Activated CD8-positive, alpha-beta memory T cell treated with anti-CD3 and anti-CD28 coated beads, Interleukin-2, amount 10 ng/mL, durations not matched to agents 7 days and 5 days (primary cell): Measurements from ENCODE around the gene PLAC8L1. TPM values are rescaled to one million over a fixed set of nuclear protein-coding genes. Genes with fewer than 3 reads are reported as not detected.

Source experiments
- ATAC-seq: fragments of 150-1000 bp; cut with Tn5 transposase; one replicate; pipeline ENCODE4 v1.10.0; 2021; ENCODE audit warnings: moderate library complexity
- CTCF ChIA-PET: fragments of 350-600 bp; sonication (Branson Sonifier 250); formaldehyde crosslinking; loops from one replicate; lab custom pipeline; 2021; ENCODE audit warnings: antibody characterized with exemption; lab: Charles Lee
- DNase-seq: peaks from one replicate; pipeline ENCODE4 v3.0.0-alpha.2; 2020
- H3K27ac Mint-ChIP-seq: one replicate; pipeline ENCODE4 v1.8.0; 2021; ENCODE audit warnings: mild to moderate bottlenecking, mixed read lengths
- H3K27me3 Mint-ChIP-seq: one replicate; pipeline ENCODE4 v1.8.0; 2021; ENCODE audit warnings: mixed read lengths
- H3K36me3 Mint-ChIP-seq: one replicate; pipeline ENCODE4 v1.8.0; 2021; ENCODE audit warnings: mild to moderate bottlenecking, mixed read lengths
- H3K4me1 Mint-ChIP-seq: one replicate; pipeline ENCODE4 v1.8.0; 2021; ENCODE audit warnings: mixed read lengths
- H3K4me3 Mint-ChIP-seq: one replicate; pipeline ENCODE4 v1.8.0; 2021; ENCODE audit warnings: mild to moderate bottlenecking, moderate library complexity, mixed read lengths
- H3K9me3 Mint-ChIP-seq: one replicate; pipeline ENCODE4 v1.8.0; 2022; ENCODE audit warnings: low read depth, mixed read lengths
- total RNA-seq, 2 experiments: library from RNA; stranded (reverse); gene quantifications; one replicate each; pipeline ENCODE4 v1.2.3, GENCODE V29; 2021

PLAC8L1 gene
- total RNA-seq, 2 experiments from 2014 or later: 0.50 to 0.87 TPM

DNA sequence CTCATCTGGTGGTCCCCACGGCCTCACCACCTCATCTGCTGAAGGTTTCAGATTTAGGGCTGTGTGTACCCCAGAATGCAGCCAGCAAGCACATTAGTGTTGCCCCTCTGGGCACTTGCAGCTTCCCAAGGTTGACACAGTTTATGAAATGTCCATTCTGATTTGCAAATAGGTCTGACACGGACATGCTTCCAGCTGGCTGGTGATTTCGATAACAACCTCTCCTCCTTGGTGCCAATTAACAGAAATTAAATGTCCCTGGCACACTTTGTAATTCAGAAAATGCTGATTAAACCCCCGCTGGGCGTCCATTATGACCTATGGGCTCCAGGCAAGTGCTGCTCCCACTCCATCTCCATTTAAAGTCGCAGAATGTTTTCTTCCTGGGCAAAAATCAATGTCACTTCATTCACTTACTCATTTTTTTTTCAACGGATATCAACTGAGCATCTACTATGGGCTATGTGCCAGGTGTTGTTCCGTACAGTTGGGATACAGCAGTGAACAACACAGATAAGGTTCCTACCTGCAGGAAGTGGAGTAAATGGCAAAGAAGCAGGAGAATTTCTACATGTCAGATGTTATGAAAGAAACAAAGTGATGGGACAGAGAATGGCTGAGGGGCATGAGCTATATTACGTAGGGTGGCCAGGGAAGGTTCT, 32.0 kb downstream of the PLAC8L1 start:
- Mint-ChIP-seq H3K36me3 (no peaks in the 10 kb centered on the region), H3K27ac (no peak overlapping the region), H3K4me1 (peaks cover 3% of the 10 kb centered on the region), H3K27me3 (peaks cover 29% of the 10 kb centered on the region), H3K4me3 (no peak overlapping the region), H3K9me3 (no peaks in the 10 kb centered on the region)
- CTCF ChIA-PET: no interaction called here
- DNase-seq (no peak), ATAC-seq (no peak)

GRCh38 chr5:146072595-146072994, 32.8 kb downstream of the PLAC8L1 start:
- CTCF ChIA-PET: interaction anchor here (1.0 to 1.8 kb wide), 2 partner anchors 10 to 20 kb away, joined by 3 read pairs; no protein-coding TSS in a partner anchor
- H3K27ac Mint-ChIP-seq: no peak overlapping the region

DNA sequence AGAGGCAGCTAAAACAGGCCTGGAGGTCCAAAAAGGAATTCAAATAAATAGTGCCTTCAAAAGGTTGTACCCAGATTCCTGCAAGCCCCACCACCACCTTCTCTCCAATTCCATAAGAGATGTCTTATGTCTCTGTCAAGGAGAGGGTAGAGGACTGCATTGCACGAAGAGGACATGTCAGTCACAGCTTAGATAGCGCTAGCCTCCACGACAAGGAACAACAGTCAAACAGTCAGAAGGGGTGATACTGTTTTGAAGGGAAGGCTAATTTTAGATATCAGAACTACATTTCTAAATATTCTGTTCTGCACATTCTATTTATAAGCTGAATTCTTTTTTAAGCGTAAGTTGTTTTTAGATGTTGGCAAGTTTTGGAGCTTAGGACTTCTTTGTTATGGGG, 34.2 kb downstream of the PLAC8L1 start:
- H3K27ac Mint-ChIP-seq: no peak overlapping the region
- no peak for DNase-seq

More at GRCh38 chr5:146072595-146072994, 32.8 kb downstream of the PLAC8L1 start:
- Mint-ChIP-seq H3K4me1 (no peaks in the 10 kb centered on the region), H3K9me3 (no peaks in the 10 kb centered on the region), H3K36me3 (no peaks in the 10 kb centered on the region), H3K4me3 (no peak overlapping the region), H3K27me3 (peaks cover 22% of the 10 kb centered on the region)
- no peak for ATAC-seq
- no peak for DNase-seq

GRCh38 chr5:146070746-146071145, 34.6 kb downstream of the PLAC8L1 start:
- ATAC-seq (no peak), DNase-seq (no peak)
- Mint-ChIP-seq H3K4me3 (no peak overlapping the region), H3K36me3 (no peaks in the 10 kb centered on the region), H3K27ac (no peak overlapping the region), H3K4me1 (no peaks in the 10 kb centered on the region), H3K27me3 (peaks cover 11% of the 10 kb centered on the region), H3K9me3 (no peaks in the 10 kb centered on the region)
- CTCF ChIA-PET: interaction anchor here (1.7 to 1.8 kb wide), 2 partner anchors 12 to 19 kb away, joined by 3 read pairs; no protein-coding TSS in a partner anchor

More for the DNA sequence above, 34.2 kb downstream of the PLAC8L1 start:
- Mint-ChIP-seq H3K4me1 (no peaks in the 10 kb centered on the region), H3K9me3 (no peaks in the 10 kb centered on the region), H3K4me3 (no peak overlapping the region), H3K27me3 (peaks cover 14% of the 10 kb centered on the region), H3K36me3 (no peaks in the 10 kb centered on the region)
- CTCF ChIA-PET: interaction anchor here (0.9 to 1.8 kb wide), 3 partner anchors 10 to 20 kb away, joined by 3 to 4 read pairs (median 3); no protein-coding TSS in a partner anchor
- no peak for ATAC-seq

DNA sequence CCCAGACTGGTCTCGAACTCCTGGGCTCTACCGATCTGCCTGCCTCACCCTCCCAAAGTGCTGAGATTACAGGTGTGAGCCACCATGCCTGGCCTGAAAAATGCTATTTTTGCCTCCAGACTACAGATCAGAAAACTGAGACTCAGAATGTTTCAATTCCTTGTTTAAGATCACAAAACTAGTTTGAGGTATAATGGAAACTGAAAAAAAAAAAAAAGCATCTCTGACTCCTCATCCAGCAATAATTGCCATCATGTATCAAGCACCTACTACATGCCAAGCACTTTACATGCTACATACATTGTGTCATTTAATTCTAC, 35.6 kb downstream of the PLAC8L1 start:
- Mint-ChIP-seq H3K27ac (no peak overlapping the region), H3K27me3 (peaks cover 18% of the 10 kb centered on the region), H3K9me3 (no peaks in the 10 kb centered on the region), H3K4me1 (no peaks in the 10 kb centered on the region), H3K36me3 (no peaks in the 10 kb centered on the region), H3K4me3 (no peak overlapping the region)
- no peak for DNase-seq
- ATAC-seq: no peak
- CTCF ChIA-PET: interaction anchor here (0.6 kb wide), 1 partner anchor 32 kb away, joined by 3 read pairs; no protein-coding TSS in a partner anchor

- Mint-ChIP-seq H3K9me3 (no peaks in the 10 kb centered on the region), H3K36me3 (no peaks in the 10 kb centered on the region), H3K27me3 (peaks cover 20% of the 10 kb centered on the region), H3K4me3 (no peak overlapping the region), H3K4me1 (no peaks in the 10 kb centered on the region), H3K27ac (no peak overlapping the region)
- CTCF ChIA-PET: no interaction called here
- ATAC-seq (no peak), DNase-seq (no peak)
Measured at GRCh38 chr5:146068977-146069779, 36.2 kb downstream of the PLAC8L1 start.

- no peak for DNase-seq
- Mint-ChIP-seq H3K4me3 (no peak overlapping the region), H3K4me1 (no peaks in the 10 kb centered on the region), H3K36me3 (no peaks in the 10 kb centered on the region), H3K27me3 (peaks cover 23% of the 10 kb centered on the region), H3K9me3 (no peaks in the 10 kb centered on the region), H3K27ac (no peak overlapping the region)
- no peak for ATAC-seq
- CTCF ChIA-PET: no interaction called here
Measured at GRCh38 chr5:146068206-146068605, 37.2 kb downstream of the PLAC8L1 start.

- peaks cover 21% of the 10 kb centered on the region for H3K27me3 Mint-ChIP-seq
- no peak overlapping the region for H3K27ac Mint-ChIP-seq
- H3K36me3 Mint-ChIP-seq: no peaks in the 10 kb centered on the region
- no peaks in the 10 kb centered on the region for H3K9me3 Mint-ChIP-seq
- CTCF ChIA-PET: no interaction called here
- no peak for DNase-seq
- no peak for ATAC-seq
- no peak overlapping the region for H3K4me3 Mint-ChIP-seq
- H3K4me1 Mint-ChIP-seq: no peaks in the 10 kb centered on the region
Measured at GRCh38 chr5:146066968-146067367, 38.4 kb downstream of the PLAC8L1 start.

DNA sequence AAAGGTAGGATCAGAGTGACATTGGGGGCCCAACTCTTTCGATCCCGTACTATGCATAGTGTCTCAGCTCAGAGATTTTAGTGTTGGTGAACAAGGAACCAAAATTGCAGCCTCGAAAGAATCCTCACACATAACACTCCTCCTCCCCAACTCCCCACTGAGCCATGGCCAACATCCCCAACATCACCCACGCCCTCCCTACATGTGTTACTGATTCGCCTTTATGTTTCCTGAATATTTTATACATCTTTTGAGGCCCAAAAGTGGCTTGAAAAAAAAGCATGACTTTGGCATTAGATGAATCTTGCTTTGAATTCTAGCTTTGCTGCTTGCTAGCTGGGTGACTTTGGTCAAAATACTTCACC, 45.2 kb downstream of the PLAC8L1 start:
- Mint-ChIP-seq H3K4me1 (no peaks in the 10 kb centered on the region), H3K9me3 (no peaks in the 10 kb centered on the region), H3K36me3 (no peaks in the 10 kb centered on the region), H3K4me3 (no peak overlapping the region), H3K27me3 (peaks cover 21% of the 10 kb centered on the region), H3K27ac (no peak overlapping the region)
- ATAC-seq (no peak), DNase-seq (no peak)
- CTCF ChIA-PET: interaction anchor here (0.7 kb wide), 1 partner anchor 1794 kb away, joined by 3 read pairs; no protein-coding TSS in a partner anchor

DNA sequence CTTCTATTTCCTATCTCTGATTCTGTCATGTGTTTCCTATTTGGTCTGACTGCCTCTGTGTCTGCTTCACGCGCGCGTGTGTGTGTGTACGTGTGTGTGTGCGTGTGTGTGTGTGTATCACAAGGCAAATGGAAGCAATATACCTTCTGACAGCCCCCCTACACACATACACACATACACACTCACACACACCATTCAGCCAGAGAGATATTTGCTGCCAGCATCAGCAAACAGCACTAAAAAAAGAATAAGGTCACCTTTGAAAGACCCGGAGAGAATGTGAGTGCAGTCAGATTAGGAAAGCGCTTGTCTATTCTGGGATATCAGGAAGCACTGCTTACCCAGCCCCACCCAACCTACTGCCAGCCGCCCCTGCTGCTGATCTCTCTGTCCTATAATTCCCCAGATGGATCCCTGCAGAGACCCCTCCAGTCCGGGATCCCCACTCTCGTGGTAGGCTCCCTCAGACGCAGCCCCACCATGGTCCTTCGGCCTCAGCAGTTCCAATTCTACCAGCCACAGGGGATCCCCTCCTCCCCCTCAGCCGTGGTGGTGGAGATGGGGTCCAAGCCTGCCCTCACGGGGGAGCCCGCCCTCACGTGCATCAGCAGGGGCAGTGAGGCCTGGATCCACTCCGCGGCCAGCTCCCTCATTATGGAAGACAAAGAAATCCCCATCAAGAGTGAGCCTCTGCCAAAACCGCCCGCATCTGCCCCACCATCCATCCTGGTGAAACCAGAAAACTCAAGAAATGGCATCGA, 45.7 kb downstream of the PLAC8L1 start:
- DNase-seq: no peak
- no peak for ATAC-seq
- Mint-ChIP-seq H3K27ac (no peak overlapping the region), H3K4me1 (no peaks in the 10 kb centered on the region), H3K27me3 (peaks cover 19% of the 10 kb centered on the region), H3K36me3 (no peaks in the 10 kb centered on the region), H3K9me3 (no peaks in the 10 kb centered on the region), H3K4me3 (no peak overlapping the region)
- CTCF ChIA-PET: no interaction called here

GRCh38 chr5:146055432-146055831, 49.9 kb downstream of the PLAC8L1 start:
- Mint-ChIP-seq H3K4me1 (no peaks in the 10 kb centered on the region), H3K36me3 (no peaks in the 10 kb centered on the region), H3K27ac (no peak overlapping the region), H3K9me3 (no peaks in the 10 kb centered on the region), H3K27me3 (peaks cover 30% of the 10 kb centered on the region), H3K4me3 (no peak overlapping the region)
- DNase-seq (no peak), ATAC-seq (no peak)
- CTCF ChIA-PET: no interaction called here

- ATAC-seq: no peak
- Mint-ChIP-seq H3K27ac (no peak overlapping the region), H3K4me1 (no peaks in the 10 kb centered on the region), H3K27me3 (peaks cover 33% of the 10 kb centered on the region), H3K4me3 (no peak overlapping the region), H3K36me3 (no peaks in the 10 kb centered on the region), H3K9me3 (no peaks in the 10 kb centered on the region)
- no peak for DNase-seq
- CTCF ChIA-PET: interaction anchor here (1.5 kb wide), 1 partner anchor 1849 kb away, joined by 3 read pairs; no protein-coding TSS in a partner anchor
Measured at GRCh38 chr5:146052780-146053179, 52.6 kb downstream of the PLAC8L1 start.

- DNase-seq (no peak), ATAC-seq (no peak)
- Mint-ChIP-seq H3K9me3 (no peaks in the 10 kb centered on the region), H3K27ac (no peak overlapping the region), H3K27me3 (peaks cover 28% of the 10 kb centered on the region), H3K4me3 (no peak overlapping the region), H3K36me3 (no peaks in the 10 kb centered on the region), H3K4me1 (no peaks in the 10 kb centered on the region)
- CTCF ChIA-PET: interaction anchor here (0.8 to 1.5 kb wide), 2 partner anchors 20 to 79 kb away, joined by 3 read pairs; no protein-coding TSS in a partner anchor
Measured at GRCh38 chr5:146051678-146052077, 53.7 kb downstream of the PLAC8L1 start.
